Measurements from ENCODE around the gene KCNC4.

KCNC4 gene

DNA sequence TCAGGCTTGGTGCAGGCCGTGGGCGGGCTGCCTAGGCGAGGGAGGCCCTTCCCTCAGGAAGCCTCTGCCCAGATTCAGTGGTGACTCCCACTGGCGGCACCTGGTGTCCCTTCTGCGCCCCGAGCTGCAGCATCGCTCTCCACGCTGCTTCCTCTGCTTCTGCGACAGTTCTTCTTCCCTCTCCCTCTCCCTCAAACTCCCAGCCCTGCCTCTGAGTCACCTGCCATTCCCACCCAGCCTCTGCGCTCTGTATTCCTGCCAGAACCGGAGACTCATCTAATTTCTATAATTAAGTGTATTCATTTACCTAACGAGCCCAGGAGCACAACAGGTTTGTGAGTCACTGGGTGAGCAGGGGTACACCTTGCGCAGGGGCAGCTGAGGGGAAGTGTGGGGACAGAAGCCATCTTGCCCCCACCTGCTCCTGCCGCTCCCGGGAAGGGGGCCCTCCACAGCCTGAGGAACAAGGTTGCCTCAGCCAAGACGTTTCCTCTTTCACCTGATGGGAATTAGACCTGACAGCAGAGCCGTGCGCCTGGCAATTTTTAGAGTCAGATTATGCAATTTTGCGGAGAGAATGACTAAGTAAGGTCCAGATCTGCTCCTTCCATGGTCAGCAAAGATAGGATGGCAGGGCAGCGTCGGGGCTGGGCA is 19.4 kb downstream of the KCNC4 start:
- FAIRE-seq (no peak), DNase-seq (ENCODE audit: low spot score) (no peak)

DNA sequence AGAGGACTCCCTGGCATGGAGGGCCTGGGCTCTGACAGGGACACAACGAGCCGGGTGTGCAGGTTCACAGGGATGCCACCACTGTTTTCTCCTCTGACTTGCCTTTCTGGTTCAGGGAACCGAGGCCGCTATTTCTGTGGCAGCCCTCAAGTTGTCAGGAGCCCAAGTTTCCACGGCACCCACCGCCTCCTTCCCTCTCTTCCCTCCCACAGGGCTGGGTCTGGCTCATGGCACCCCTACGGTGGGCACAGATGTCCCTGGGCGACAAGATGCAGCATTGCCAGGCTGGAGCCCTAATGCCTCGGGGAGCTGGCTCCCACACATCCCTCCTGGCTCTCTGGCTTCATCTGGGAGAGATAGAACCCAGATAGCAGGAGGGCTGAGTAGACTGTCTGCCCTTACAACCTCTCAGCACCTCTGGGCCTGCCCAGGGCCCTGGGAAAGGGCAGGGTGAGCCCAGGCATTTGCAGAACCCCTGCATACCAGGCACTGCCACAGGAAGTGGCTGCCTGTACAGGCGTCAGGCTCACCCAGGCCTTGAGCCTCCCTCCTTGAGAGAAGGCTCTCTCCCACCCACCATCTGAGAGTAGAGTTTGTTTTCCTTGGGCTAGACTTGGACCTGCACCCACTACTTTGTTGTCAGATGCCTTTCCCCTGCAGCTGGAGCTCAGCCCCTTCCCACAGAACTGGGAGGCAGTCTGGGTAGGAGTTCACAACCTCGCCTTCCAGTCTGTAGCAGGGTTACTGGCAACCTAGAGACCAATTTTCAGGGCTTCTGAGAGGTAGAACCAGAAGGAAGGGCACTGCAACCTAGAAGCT is 20.5 kb downstream of the KCNC4 start:
- FAIRE-seq, result no peak
- no peak for DNase-seq (ENCODE audit: low spot score)

DNA sequence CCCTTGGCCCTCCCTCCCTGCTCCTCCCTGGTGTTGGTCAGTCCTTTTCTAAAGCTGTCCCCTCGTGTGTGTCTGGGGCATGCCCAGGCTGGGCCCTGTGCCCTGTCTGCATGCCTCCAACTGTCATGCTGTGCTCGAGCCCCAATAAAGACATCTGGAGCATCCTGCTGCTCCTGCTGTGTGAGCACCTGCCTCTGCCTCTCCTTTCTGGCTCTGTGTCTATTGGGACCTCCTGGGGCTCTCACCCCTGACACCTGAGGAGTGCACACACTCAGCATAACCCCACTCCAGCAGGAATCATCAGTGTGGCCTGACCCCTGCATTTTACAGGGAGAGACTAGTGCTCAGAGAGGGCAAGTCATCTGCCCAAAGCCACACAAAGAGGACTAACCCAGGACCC is 23.7 kb downstream of the KCNC4 start:
- no peak for DNase-seq (ENCODE audit: low spot score)

DNA sequence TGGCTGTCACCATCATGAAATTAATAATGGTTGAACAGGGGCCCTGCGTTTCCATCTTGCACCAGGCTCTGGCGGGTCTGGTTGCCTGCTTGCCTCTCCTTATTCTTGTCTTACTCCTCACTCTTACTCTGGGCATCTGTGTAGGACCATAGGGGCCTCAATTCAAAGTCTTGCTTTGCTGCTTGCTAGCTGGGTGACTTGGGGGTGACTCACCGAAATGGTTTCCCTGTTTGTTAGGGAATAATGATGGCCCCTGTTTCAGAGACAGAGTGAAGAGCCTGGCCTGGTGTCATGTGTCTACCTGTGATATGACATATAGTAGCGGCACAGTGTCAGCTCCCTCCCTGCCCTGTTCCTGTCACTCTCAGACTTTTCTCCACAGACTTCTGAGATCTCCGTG is 24.6 kb downstream of the KCNC4 start:
- DNase-seq (ENCODE audit: low spot score) (no peak), FAIRE-seq (no peak)

More for the DNA sequence above, 23.7 kb downstream of the KCNC4 start:
- no peak for FAIRE-seq

DNA sequence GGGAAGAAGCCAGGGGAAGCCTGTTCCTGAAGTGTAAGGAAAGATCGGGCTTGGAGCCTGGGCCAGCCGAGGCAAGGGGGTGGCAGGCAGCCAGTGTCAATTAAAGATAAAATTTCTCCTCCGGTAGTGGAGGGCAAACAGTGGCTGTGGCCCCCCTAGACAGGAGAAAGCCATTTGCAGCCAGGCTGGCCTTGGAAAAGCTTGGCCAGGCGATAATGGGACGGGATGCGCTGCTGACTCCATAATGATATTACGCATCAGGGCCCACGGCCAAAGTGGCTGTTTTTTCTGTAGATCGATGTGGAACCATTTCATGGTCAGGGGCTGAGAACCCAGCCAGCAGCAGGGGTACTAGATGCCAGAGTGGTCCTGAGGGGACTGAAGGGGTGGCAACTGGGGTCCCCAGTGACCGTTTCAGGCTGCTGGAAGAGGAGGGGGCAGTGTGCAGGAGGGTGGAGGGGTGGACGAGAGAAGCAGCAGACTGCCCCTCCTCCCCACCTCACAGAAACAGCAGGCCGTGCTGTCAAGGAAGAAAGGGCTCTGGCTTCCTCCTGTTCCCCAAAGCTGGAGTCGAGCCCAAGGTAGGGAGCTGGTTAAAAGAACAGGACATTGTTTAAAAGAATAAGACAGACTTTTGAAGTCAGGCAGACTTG is 25.2 kb downstream of the KCNC4 start:
- no peak for FAIRE-seq

DNA sequence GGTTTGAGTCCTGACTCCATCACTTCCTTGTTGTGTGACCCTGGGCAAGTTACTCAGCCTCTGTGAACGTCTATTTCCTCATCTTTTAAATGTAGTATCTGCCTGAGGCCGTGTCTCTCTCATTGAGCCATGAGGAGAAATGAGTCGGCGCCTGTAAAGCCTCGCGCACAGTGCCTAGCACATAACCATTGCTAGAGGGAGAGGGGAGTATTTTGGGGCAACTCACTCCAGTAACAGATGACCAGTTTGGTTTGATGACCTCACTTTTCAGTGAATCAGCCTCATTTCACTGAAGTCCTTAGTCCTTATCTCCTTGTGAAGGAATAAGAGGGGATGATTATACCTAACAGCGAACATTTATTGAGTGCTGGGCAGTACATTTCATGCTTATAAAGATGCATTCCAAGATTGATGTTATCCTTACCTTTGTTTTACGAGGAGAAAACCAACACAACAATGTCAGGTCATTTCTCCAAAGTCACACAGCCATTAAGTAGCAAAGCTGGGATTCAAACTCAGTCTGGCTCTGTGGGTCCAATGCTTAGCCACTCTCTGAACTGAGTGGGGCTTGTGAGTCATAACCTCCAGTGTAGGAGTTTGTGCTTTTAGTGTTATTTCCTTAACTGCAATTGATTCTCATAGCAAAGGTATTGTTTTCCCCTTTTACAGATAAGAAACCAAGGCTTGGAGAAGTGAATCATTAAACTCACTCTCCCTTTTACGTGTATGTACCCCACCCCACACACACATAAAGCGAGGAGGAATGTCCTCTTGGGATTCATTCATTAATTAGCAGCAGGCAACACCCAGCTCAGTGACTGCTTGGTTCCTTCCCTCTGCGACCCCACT is 25.9 kb downstream of the KCNC4 start:
- peak; percentile 33 for FAIRE-seq
- peak; percentile 85 for DNase-seq (ENCODE audit: low spot score)

More for the DNA sequence above, 25.2 kb downstream of the KCNC4 start:
- no peak for DNase-seq (ENCODE audit: low spot score)

DNA sequence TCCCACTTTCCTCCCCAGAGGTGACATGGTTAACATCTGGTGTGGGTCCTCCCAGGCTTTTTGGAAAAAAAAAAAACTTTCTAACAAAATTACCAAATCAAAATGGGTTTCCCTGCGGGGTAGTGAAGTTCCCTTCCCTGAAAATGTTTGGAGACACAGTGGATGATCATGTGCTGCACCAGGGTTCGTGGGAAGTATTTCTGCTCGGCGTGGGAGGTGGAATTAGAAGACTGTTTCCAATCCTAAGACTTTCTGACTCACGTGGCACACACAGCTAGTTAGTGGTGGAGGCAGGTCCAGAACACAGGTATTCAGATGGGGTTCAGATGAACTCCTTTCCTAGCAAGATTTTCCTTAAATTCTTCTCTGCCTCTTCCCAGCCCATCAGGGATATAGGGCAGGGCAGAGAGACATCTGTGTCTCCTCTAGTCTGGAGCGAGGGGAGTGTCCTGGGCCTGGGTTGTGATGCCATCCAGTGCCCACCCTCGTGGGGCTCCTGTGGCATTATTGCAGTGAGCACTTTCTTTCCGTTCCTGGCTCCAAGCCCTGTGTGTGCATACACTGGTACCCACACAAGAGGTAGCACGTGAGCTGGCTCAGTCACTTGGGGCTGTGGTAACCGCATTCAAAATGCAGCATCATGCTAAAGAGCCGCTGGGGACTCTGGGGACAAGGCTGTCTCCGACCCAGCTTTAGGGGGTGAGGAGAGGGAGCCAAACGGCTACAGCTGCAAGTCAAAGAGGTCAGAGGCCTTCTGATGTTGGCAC is 27.5 kb downstream of the KCNC4 start:
- FAIRE-seq, result no peak
- no peak for DNase-seq (ENCODE audit: low spot score)

DNA sequence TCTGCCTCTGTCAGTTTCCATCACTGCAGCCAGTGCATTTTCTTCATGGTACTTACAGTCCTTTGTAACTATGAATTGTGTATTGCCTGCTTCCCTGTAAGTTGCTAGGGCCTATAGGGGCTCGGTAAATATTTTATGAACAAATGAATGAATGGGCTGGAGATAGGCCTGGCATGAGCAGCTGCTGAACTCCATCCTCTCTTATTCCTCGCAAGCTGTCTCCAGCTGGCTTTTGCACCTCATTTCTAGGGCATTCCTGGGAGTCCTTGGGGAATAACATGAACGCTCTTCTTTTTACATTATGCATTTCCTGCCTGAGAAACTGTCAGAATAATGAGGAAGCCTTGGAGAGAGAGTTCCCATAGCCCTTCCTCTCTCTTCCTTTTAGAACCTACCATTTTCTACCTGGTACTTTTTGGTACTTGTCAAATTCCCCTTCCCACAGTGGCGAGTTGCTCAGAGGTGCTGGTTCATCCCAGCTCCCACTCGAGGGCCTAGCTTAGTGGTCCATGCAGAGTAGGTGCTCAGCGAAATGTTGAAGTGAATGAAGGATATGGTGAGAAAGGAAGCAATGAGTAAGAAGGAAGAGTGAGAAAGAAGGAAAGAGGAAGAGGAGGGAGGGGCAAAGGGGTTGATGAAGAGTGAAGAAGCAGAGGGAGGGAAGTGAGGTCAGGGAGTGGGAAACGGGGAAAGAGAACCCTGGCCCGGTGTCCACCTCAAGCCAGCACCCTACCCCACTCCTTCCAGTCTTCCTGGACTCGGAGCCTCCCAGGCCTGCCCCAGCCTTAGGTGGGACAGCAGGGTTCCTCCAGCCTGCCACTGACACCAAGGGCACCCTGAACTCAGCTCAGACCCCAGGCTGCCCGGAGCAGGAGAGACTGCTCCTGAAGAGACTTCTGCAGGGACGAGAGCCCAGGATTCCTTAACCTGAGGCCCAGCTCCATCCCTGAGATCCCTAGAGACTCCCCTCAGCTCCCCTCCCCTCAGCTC is 29.6 kb downstream of the KCNC4 start:
- DNase-seq (ENCODE audit: low spot score) (no peak), FAIRE-seq (no peak)

DNA sequence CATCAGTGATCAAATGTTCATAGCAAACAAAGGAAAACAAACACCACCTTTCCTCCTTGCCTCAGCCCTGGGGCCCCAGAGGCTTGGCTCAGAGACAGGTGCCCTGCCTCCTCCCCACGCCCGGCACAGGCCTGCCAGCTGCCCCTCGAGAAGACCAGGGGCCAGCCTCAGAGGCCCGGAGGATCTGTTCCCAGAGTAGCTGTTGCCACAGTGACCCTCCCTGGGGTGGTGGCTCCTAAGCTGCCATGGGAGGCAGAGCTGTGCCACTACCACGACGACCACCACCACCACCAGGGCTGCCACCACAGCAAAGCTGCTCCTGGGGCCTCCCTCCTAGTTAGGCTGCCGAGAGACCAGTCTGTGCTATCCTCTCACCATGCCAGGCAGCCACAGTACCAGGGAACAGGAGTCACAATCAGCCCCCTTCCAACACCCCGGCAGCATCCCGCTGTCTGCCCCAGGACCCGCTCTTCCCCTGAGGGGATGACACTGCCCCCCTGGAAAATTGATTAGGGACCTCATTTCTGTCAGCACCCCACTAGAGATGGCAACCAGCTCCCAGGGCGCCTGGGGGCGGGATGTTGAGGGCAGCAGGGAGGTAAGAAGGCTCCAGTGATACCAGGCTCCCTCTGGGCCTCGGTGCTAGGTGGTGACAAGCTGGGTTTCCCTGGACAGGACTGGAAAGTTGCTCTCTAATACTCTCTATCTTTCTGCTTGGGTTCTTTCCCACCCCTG is 30.5 kb downstream of the KCNC4 start:
- FAIRE-seq (no peak), DNase-seq (ENCODE audit: low spot score) (no peak)

DNA sequence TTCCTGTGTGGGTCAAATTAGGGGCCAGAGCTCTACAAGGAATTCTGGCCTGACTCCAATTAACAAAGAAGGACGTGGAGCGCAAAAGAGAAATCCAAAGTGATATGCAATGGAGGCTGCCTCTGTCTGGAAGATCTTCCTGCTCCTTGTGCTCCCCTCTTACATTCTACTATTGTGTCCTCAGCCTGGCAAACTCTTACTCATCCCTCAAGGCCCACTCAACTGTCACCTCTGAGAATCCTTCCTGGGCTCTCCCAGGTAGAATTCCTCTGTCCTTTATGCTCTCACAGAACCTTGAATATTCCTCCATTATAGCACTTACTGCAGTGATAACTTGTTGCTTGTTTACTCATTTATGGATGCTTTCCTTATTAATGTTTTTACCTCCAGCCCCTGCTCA is 31.4 kb downstream of the KCNC4 start:
- FAIRE-seq, result no peak

DNA sequence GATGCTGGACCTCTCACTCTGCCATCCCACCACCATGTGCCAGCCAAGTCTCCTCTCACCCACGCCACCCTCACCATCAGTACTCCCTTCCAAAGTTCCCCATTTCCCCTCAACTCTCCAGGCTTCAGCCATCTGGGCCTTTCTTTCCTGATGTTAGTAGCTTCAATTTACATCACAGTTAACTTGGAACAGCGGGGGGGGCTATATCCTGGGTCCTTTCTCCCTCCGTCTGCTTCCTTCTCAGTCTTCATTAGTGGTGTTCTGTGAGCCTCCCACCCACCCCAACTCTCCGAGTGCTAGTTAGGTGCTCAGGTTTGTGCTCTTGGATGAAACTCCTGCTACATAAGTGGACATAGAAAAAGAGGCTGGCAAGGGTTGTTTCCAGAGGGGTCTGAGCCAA is 31.9 kb downstream of the KCNC4 start:
- FAIRE-seq (no peak), DNase-seq (ENCODE audit: low spot score) (no peak)

More for the DNA sequence above, 31.4 kb downstream of the KCNC4 start:
- DNase-seq (ENCODE audit: low spot score), result no peak

DNA sequence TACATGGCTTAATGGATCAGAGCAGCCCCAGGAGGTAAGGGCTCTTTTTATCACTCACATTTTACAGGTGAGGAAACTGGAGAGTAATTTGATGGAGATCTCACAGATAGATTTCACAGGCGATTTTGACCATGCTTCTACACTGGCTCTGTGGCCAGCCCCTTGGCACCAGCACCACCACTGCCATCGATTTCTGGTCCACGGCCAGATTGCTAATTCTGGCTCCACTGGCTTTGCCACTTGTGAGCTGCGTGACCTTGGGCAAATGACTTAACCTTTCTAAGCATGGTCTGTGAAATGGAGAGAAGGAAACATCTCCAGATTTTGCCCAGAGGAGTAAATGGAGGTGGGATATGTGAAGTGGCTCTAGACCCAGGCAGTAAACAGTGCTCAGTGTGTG is 32.6 kb downstream of the KCNC4 start:
- DNase-seq (ENCODE audit: low spot score) (no peak), FAIRE-seq (no peak)

DNA sequence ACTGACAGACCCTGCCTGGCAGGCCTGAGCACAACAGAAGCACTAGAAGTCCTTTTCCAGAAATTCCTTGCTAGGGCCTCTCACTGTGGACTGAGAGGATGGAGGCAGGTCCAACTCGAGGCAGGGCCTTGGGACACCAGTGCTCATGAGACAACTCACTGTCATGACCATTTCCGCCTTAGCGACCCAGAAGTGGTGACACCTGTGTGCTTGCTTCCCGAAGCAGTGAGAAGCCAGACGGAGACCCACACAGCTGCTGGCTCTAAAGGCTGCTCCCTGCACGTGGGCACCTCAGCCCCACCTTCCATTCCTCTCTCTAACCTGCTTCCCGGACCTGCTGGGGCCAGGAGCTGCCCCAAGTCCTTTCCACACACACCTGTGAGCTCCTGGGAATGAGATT is 33.0 kb downstream of the KCNC4 start:
- FAIRE-seq (no peak), DNase-seq (ENCODE audit: low spot score) (no peak)

DNA sequence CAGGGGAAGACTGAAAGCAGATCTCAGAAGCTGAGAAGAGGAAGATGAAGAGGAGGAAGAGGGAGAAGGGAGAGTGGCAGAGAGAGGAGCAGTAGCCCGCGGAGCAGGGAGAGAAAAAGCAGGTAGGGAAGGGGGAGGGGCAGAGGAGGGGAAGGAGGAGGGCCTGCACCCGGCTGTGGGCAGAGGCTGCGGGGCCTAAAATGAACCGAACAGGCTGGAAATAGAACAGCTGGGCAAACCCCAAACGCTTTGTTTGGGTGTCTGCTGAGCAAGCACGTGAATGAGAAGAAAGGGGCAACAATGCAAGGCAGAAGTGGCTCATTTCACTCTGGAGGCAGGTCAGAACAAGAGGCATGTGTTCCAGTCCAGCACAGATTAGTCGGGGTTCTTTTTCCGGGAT is 33.5 kb downstream of the KCNC4 start:
- no peak for FAIRE-seq
- DNase-seq (ENCODE audit: low spot score), result no peak

DNA sequence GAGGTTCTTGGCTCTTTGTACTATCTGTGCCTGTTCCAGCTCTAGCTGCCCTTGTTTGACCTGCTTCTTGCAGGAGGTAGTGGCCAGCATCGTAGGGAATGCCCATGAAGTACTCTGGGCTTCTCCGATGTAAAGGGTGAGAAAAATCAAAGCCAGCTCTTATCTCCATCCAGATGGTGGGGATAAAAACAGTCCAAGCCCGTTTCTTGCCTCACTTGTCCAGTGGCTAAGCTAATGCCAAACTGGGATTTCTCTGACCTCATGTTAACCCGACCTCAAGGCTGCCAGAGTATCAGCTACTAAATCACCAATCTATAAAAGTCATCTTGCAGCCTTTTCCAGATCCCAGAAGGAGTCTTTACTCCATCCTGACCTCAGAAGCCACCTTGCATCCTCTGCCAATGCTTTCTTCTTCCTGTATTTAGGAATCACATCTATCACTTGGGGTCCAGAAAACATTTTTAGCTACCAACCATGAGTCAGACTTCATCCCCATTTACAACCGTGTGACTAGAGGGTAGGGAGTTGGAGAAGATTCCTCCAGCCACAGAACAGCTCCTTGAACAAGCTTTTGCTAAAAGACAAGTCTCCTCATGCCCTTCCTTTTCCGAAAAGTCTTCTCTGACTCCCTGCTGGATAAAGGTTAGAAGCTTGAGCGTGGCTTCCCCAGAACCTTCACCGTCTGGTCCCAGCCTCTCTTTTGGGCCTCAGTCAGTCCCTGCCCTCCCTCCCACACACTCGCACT is 35.9 kb downstream of the KCNC4 start:
- DNase-seq (ENCODE audit: low spot score) (no peak), FAIRE-seq (no peak)

DNA sequence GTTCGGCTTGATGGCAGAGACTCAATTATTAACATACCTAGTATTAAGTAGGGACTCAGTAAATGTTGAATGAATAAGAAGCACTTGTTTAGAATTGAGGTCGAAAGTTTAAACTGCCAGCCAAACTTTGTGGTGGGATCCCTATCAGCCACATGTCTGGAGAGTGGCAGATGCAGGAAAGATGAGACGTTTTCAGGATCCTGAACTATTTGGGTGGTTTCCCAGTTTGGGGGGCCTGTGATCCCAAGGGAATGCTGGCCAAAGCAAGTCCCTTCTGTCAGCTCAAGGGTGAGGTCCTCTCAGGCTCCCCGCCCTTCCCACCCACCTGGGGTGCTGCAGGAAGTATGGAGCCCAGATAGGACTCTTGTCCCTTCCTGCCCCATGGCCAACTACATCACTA is 38.6 kb downstream of the KCNC4 start:
- FAIRE-seq (no peak), DNase-seq (ENCODE audit: low spot score) (no peak)

DNA sequence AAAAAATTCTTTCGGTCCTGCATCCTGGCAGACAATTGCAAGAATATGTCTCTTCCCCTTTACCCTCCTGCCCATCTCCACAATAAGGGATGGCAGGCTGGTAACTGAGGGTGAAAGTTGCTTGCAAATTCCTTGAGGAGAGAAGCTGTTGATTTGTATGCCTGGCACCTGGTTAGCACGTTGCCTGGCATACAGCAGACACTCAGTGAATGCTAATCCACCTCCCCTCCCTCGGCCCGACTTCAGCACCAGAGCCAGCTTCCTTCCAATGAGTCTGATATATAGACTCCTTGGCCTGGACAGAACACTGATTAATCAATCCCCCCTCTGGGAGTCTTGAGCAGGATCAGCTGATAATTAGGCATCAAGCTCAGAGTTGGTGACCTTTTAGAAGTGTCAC is 39.1 kb downstream of the KCNC4 start:
- FAIRE-seq (no peak), DNase-seq (ENCODE audit: low spot score) (no peak)

DNA sequence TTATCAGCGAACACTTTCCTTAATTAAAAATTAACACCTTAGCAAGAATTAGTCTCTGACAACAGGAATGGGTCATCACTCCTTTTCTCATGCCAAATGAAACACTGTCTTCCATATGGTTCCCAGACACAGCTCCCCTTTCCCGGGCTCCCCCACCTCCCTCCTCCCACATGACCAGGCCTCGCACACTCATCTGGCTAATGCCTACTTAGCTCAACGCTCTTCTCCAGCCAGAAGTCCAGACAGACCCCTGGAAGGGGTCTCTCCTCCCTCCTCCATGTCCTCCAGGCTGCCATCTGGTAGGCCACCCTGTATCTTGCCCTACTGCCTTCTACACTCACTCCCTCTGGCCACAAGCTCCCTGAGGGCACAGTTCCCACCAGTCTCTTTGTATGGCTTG is 39.9 kb downstream of the KCNC4 start:
- DNase-seq (ENCODE audit: low spot score), result no peak
- no peak for FAIRE-seq
